GM12874 (cell line): ENCODE results near the gene SH3RF1.

Experiments
- TF ChIP-seq, protein P1 (sequence below): IDR thresholded peaks from 2 replicates; pipeline ENCODE4 v1.5.1; 2011; ENCODE audit warnings: low read depth, mild to moderate bottlenecking, control low read depth, low read length, moderate library complexity; ENCODE audit not compliant: insufficient read depth

SH3RF1 gene

DNA sequence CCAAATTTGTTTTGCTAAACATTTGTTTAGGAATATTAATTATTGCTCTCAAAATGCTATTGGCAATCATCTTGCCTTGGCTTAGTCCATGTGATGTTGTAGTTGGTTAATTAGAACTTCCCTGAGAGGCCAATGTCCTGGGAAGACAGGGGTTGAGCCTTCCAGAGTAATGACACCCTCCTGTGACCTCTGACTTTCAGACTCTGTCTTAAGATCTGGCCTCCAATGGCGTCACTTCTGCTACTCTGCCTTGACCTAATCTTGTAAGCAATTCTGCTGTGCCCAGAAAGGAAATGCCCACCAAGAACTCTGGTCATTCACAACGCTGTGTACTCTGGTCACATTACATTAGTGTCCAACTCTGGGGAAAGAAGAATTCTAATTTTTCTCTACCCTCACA, 111.9 kb downstream of the SH3RF1 start:
- TF ChIP-seq, protein P1, sequence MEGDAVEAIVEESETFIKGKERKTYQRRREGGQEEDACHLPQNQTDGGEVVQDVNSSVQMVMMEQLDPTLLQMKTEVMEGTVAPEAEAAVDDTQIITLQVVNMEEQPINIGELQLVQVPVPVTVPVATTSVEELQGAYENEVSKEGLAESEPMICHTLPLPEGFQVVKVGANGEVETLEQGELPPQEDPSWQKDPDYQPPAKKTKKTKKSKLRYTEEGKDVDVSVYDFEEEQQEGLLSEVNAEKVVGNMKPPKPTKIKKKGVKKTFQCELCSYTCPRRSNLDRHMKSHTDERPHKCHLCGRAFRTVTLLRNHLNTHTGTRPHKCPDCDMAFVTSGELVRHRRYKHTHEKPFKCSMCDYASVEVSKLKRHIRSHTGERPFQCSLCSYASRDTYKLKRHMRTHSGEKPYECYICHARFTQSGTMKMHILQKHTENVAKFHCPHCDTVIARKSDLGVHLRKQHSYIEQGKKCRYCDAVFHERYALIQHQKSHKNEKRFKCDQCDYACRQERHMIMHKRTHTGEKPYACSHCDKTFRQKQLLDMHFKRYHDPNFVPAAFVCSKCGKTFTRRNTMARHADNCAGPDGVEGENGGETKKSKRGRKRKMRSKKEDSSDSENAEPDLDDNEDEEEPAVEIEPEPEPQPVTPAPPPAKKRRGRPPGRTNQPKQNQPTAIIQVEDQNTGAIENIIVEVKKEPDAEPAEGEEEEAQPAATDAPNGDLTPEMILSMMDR = no peak

- TF ChIP-seq, protein P1 = no peak
Observed at GRCh38 chr4:169158046-169158445, 112.7 kb downstream of the SH3RF1 start.

DNA sequence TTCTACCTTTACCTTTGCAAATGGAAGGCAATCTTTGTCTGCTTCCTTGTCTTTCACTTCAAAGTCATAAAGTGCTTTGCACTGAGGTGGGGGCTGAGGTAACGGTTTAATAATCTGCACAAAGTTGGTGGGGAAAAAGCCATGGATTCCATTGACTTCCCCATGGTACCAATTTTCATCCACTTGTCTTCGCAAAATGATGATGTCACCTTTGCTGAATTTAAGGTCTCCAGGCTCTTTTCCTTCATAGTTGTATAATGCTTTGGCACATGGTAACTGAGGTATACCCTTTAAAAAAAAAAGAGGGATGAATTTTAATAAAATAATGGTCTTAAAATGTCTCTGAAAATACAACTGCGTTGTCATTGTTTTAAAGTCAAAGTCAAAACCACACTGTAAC, 114.4 kb downstream of the SH3RF1 start:
- TF ChIP-seq, protein P1 = no peak

GRCh38 chr4:169154121-169154520, 116.6 kb downstream of the SH3RF1 start:
- TF ChIP-seq, protein P1 = no peak

- TF ChIP-seq, protein P1 = no peak
Observed at GRCh38 chr4:169153481-169154087, 117.2 kb downstream of the SH3RF1 start.

DNA sequence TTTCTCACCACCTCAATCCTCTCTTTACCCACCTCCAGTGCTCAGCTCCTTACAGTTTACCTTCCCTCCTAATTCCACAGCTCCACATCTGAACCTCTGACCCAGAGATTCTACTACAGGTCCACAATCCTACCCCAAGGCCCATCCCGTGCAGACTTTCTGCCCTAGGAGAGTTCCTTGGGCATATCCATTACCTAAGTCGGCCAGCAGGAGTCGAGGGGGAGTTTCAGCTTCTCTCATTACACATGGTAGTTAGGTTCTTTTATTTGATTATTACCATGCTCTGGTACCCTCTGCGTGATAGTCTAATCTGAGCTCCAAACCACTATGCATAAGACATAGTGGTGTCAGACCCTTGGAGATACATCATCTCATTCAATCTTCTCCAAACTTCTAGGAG, 117.9 kb downstream of the SH3RF1 start:
- TF ChIP-seq, protein P1 = no peak; the same call in 1 of the 2 replicates

DNA sequence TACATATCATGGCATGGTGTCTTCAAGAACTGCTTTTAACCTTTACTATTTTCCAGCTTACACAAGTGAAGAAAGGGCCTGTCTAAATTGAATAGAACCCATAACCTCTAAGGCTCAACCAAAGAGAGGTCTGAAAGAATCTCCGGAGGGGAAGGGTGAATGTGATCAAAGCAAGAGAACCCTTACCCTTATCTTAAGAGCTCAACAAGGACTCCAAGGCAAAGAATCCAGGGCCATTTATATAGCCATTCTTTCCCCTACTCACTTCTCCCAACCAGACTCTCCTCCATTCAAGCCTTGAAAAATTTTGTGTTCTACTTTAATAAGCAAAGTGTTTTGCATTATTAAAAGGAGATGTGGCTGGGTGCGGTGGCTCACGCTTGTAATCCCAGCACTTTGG, 118.7 kb downstream of the SH3RF1 start:
- TF ChIP-seq, protein P1 = no peak
